ENCODE results near the gene DNAJA2.

GRCh38 chr16:46973996-46974324, 486 bp upstream of the DNAJA2 start:
- TF ChIP-seq CTCF (optimal IDR thresholded peaks at IDR 0.05 in 1 of 3, IDR thresholded peaks at IDR 0.05 in 1 of 3, conservative IDR thresholded peaks at IDR 0.05 in 1 of 3; ENCODE audit: extremely low read depth in 1 of 3, insufficient read depth in 2 of 3, low read length in 3 of 3): no peak
- no peak for TF ChIP-seq EZH2 (IDR thresholded peaks at IDR 0.05; ENCODE audit: low read length)
